Renal pelvis (tissue), 4 donors: ENCODE results near the gene BCL11B. TPM values are rescaled to one million over a fixed set of nuclear protein-coding genes. Genes with fewer than 3 reads are reported as not detected.

Experiments used
- DNase-seq: peaks from one replicate; pipeline ENCODE4 v3.0.0-alpha.2; 2013
- polyA plus RNA-seq, 3 donors: library from polyadenylated mRNA; unstranded; fragments of 120-200 nt; gene quantifications; one replicate each; pipeline ENCODE4 v1.2.1, GENCODE V29; 2013; ENCODE audit not compliant: insufficient read length in 3 of 3

Gene BCL11B
- polyA plus RNA-seq, 3 donors: 2.4 to 3.0 (median 2.6) TPM

- no peak for DNase-seq
Measured at GRCh38 chr14:99159341-99160340, 112.4 kb downstream of the BCL11B start.

GRCh38 chr14:99158646-99159165, 113.3 kb downstream of the BCL11B start:
- no peak for DNase-seq

- DNase-seq: no peak
Measured at GRCh38 chr14:99158150-99158549, 113.8 kb downstream of the BCL11B start.

- no peak for DNase-seq
Measured at GRCh38 chr14:99157676-99158075, 114.3 kb downstream of the BCL11B start.

- no peak for DNase-seq
Measured at GRCh38 chr14:99157246-99157645, 114.8 kb downstream of the BCL11B start.

GRCh38 chr14:99156814-99157213, 115.2 kb downstream of the BCL11B start:
- no peak for DNase-seq

- DNase-seq: no peak
Measured at GRCh38 chr14:99156090-99156425, 115.9 kb downstream of the BCL11B start.

GRCh38 chr14:99155173-99156089, 116.6 kb downstream of the BCL11B start:
- no peak for DNase-seq

GRCh38 chr14:99150236-99150635, 121.8 kb downstream of the BCL11B start:
- no peak for DNase-seq

- DNase-seq: no peak
Measured at GRCh38 chr14:99148861-99149610, 123.0 kb downstream of the BCL11B start.

- no peak for DNase-seq
Measured at GRCh38 chr14:99148131-99148530, 123.9 kb downstream of the BCL11B start.

GRCh38 chr14:99147366-99147740, 124.6 kb downstream of the BCL11B start:
- DNase-seq: no peak

GRCh38 chr14:99146616-99147365, 125.2 kb downstream of the BCL11B start:
- DNase-seq: no peak

- DNase-seq: no peak
Measured at GRCh38 chr14:99145307-99145706, 126.7 kb downstream of the BCL11B start.

- no peak for DNase-seq
Measured at GRCh38 chr14:99143793-99144192, 128.2 kb downstream of the BCL11B start.

GRCh38 chr14:99143126-99143525, 128.9 kb downstream of the BCL11B start:
- no peak for DNase-seq

GRCh38 chr14:99141236-99141635, 130.8 kb downstream of the BCL11B start:
- no peak for DNase-seq

- DNase-seq: no peak
Measured at GRCh38 chr14:99138999-99139865, 132.8 kb downstream of the BCL11B start.

- no peak for DNase-seq
Measured at GRCh38 chr14:99137913-99138571, 134.0 kb downstream of the BCL11B start.
